ENCODE data around the gene TRAK1. TPM values are rescaled to one million over a fixed set of nuclear protein-coding genes. Genes with fewer than 3 reads are reported as not detected.

TRAK1 gene
- total RNA-seq, 2 experiments from 2014 or later = 23.7 to 25.9 TPM

DNA sequence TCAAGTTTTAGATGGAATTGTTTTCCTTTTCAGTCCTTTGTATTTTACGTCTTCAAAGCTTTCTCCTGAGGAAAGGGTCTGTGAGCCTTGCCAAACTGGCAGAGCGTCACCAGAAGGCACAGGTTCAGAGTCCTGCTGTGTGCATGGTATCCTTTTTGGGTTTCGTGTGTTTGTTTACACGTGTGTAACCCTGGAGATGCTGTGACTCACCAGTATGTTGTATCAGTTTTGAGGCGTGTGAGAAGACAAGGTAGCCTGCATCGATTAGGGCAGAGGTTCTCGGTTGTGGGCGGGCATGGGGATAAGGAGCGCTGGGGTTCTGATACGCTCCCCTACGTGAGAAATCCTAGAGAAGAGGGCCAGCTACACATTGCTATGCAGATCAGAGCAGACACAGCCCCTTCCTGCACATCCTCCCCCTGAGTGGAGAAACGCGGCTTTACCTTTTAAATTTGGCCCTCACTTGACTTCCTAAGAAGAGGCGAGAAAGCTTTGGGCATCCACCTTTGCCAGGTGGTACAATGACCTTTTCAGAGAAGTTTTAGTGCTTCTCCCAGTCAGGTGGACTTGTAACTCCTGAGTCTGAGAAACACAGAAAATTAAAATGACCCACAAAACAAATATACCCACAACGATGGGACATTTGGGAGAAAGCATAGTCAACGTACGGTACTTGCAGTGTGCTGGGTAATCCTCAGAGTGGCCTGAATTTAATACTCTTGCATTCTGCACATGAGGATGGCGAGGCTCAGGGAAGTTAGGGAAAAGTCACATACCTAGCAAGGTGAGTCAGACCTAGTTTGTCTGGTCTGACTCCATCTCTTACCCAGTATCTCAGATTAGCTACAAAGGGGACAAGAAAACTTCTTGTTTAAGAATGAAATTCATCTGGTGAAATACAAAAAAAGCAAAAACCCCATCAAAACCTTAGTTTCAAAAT lies 38.1 kb downstream of the TRAK1 start:
- Mint-ChIP-seq H3K36me3 (ENCODE audit: low read depth) (peaks cover 19% of the 10 kb centered on the region), H3K27me3 (no peaks in the 10 kb centered on the region), H3K4me1 (no peaks in the 10 kb centered on the region), H3K9me3 (no peaks in the 10 kb centered on the region), H3K4me3 (no peak overlapping the region), H3K27ac (no peak overlapping the region)
- ChIA-PET POLR2A (no interaction called here), CTCF (interaction anchor here (1.3 kb wide), 1 partner anchor 62 kb away, joined by 5 read pairs; no protein-coding TSS in a partner anchor)
- no peak for DNase-seq

DNA sequence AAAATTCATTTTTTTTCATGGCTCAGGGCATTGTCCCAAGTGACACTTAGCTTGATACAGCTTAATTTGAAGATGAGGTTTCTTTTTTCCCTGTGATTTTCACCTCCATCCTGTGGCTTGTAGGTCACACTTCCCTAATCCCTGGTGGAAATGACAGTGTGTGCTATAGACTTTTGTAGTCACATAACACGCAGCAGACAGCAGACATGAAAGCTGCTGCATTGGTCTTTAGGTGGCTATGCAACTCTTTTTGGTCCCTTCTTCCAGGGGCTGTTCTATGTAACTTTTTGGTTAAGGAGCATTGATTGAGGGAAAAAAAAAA lies 38.8 kb downstream of the TRAK1 start:
- Mint-ChIP-seq H3K9me3 (no peaks in the 10 kb centered on the region), H3K4me1 (no peaks in the 10 kb centered on the region), H3K36me3 (ENCODE audit: low read depth) (peaks cover 14% of the 10 kb centered on the region), H3K27me3 (no peaks in the 10 kb centered on the region), H3K27ac (no peak overlapping the region), H3K4me3 (no peak overlapping the region)
- no peak for DNase-seq
- CTCF ChIA-PET = interaction anchor here (1.3 kb wide), 1 partner anchor 61 kb away, joined by 5 read pairs; no protein-coding TSS in a partner anchor
- POLR2A ChIA-PET = no interaction called here

DNA sequence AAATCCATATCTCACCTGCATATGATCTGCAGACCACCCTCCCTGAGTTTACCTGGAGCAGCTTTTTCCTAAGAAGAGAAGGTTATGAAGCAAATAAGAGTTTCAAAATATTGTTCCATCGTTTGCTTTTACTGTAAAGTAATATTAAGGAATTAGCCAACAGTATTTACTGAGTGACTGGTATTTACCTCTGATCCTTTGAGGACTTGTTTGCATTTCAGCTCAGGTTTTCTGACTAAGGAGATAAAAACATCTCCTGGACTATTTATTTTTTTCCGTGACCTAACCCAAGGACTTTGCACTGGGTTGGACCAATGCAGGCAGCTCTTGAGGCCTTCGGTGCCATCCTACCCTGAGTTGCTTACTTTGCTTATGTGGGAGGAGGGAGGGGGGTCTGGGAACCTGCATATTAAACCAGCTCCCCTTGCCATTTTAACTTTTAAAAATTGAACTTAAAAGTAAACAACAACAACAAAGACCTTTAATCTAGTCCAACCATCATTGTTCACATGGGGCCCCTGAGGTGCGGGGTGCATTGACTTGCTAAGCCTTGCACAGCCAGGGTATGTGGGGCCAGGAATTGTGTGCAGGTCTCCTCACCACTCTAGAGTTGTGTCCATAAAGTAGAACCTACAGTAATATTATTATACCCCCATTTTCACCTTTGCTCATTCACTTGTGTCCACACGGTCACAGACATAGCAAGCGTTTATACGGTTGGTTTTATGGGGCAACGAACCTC lies 39.3 kb downstream of the TRAK1 start:
- DNase-seq = no peak
- Mint-ChIP-seq H3K27me3 (no peaks in the 10 kb centered on the region), H3K4me1 (no peaks in the 10 kb centered on the region), H3K4me3 (no peak overlapping the region), H3K9me3 (no peaks in the 10 kb centered on the region), H3K36me3 (ENCODE audit: low read depth) (peaks cover 9% of the 10 kb centered on the region), H3K27ac (no peak overlapping the region)
- ChIA-PET POLR2A (no interaction called here), CTCF (interaction anchor here (0.6 to 1.3 kb wide), 2 partner anchors 31 to 60 kb away, joined by 3 to 5 read pairs; no protein-coding TSS in a partner anchor)

DNA sequence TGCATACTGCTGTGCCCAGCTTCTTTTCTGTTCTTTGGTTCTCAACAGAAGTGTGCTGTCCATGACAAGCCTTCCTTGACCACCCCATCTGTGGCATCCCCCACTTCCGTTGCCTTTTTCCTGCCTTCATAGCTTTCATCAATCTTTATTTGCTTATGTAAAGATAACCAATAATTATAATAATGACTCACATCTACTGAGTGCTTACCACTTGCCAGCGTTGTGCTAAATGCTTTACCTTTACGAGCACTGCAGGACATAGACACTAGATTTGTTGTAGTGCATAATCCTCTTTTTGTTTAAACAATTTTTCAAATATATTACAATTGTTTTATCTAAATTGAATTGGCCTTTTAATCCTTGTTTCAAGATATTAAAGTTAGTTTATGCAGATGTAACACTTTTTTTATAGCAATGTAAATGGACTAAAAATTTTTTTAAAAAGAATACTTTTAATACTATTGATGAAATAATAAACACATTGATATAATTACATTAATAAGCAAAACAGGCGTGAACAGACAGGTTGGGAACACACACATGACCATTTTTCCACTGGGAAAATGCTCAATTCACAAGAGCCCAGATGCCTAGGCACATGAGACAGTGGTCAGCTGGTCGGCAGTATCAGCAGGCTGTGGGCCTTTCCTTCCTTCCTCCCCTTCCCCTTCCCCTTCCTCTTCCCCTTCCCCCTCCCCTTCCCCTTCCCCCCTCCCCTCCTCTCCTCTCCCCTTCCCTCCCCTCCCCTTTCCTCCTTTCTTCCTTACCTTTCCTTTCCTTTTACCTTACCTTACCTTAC lies 42.5 kb downstream of the TRAK1 start:
- Mint-ChIP-seq H3K4me3 (no peak overlapping the region), H3K36me3 (ENCODE audit: low read depth) (no peaks in the 10 kb centered on the region), H3K27ac (no peak overlapping the region), H3K4me1 (no peaks in the 10 kb centered on the region), H3K9me3 (no peaks in the 10 kb centered on the region), H3K27me3 (no peaks in the 10 kb centered on the region)
- CTCF ChIA-PET = interaction anchor here (0.6 to 0.8 kb wide), 2 partner anchors 29 to 58 kb away, joined by 3 to 4 read pairs; no protein-coding TSS in a partner anchor
- no peak for DNase-seq
- POLR2A ChIA-PET = no interaction called here

DNA sequence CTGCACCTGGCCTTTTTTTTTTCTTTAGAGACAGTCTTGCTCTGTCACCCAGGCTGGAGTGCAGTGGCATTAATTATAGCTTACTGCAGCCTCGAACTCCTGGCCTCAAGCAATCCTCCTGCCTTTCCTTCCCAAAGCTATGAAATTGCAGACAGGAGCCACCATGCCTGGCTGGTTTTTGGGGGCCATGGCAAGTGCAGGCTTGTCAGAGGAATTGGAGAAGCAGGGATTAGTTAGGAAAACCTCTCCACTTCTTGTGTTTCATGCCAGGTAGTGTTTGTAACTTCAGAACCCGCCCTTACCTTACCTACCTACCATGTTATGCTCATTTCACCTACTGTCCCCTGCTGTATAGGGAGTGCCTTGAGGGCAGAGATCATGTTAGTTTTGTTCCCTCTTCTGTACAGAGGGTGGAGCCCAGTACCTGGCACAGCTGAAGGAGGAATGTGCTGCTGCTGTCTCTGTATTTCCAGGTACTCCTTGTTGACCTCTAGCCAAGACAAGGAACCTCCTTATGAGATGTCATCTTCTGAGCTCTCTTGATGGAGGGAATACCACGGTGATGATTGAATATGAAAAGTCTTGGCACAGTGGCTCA lies 43.8 kb downstream of the TRAK1 start:
- ChIA-PET POLR2A (no interaction called here), CTCF (no interaction called here)
- no peak overlapping the region for H3K4me3 Mint-ChIP-seq
- no peak overlapping the region for H3K27ac Mint-ChIP-seq
- H3K36me3 Mint-ChIP-seq (ENCODE audit: low read depth) = no peaks in the 10 kb centered on the region
- H3K4me1 Mint-ChIP-seq = no peaks in the 10 kb centered on the region
- no peaks in the 10 kb centered on the region for H3K27me3 Mint-ChIP-seq
- no peaks in the 10 kb centered on the region for H3K9me3 Mint-ChIP-seq
- no peak for DNase-seq

DNA sequence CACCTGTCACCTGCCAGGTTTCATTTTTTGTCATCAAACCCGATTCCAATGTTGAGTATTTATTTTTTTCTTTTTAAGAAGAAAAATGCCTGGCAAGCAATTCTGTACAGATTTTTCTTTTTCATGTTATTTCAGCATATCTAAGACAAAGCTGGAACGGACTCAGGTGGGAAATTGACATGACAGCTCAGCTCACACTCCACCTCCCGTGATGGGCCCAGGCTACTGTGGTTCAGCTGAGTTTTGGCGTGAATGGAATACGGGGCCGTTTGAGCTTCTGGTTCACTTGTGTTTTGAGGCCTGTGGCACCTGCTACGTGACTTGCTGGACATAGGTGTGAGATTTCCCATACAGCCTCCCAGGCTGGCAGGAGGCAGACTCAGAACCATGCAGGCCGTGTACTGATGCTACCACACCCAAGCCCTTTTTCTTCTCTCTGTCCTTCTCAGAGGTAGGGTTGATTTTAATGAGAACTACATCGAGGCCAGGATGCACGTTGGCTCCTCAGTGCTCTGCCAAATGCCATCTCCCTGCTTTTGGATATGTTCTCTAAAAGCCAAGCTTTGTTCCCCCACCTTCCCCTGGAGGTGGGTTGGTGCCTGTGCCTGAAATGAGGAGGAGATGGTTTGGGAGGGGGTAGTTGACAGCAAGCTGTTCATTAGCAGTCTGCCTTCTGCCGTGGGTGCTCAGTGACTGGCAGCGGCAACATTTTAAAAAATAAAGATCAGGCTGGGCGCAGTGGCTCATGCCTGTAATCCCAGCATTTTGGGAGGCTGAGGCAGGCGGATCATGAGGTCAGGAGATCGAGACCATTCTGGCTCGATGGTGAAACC lies 48.7 kb downstream of the TRAK1 start:
- CTCF ChIA-PET = interaction anchor here (0.8 kb wide), 1 partner anchor 26 kb away, joined by 3 read pairs; no protein-coding TSS in a partner anchor
- H3K36me3 Mint-ChIP-seq (ENCODE audit: low read depth) = no peaks in the 10 kb centered on the region
- H3K4me3 Mint-ChIP-seq = no peak overlapping the region
- POLR2A ChIA-PET = no interaction called here
- DNase-seq = no peak
- no peak overlapping the region for H3K27ac Mint-ChIP-seq
- H3K4me1 Mint-ChIP-seq = no peaks in the 10 kb centered on the region
- no peaks in the 10 kb centered on the region for H3K9me3 Mint-ChIP-seq
- no peaks in the 10 kb centered on the region for H3K27me3 Mint-ChIP-seq

DNA sequence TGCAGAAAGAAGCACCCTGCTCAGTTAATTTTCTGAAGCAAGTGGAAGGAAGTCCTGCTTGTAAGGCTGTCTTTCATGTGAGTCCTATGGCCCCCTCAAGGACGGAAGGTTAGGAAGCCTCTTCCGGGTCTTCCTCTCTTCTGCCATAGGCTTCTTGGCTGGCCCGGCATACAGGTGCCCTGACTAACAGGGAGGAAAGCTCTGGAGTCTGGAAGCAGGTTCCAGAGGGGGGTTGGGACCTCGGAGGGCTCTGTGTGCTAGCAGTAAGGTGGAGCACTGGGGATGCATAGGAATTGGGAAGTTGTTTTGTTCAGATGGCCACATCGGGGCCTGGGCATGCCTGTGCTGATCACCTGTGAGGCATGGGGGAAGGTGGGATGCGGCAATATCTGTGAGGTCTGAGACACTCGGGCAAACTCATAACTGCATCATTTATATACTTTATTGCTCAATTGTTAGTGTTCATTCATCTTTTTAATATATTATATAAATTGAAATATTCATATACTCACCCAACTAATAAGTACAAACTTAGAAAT lies 49.6 kb downstream of the TRAK1 start:
- H3K36me3 Mint-ChIP-seq (ENCODE audit: low read depth) = no peaks in the 10 kb centered on the region
- H3K27ac Mint-ChIP-seq = no peak overlapping the region
- POLR2A ChIA-PET = no interaction called here
- H3K27me3 Mint-ChIP-seq = no peaks in the 10 kb centered on the region
- no peaks in the 10 kb centered on the region for H3K9me3 Mint-ChIP-seq
- DNase-seq = no peak
- no peaks in the 10 kb centered on the region for H3K4me1 Mint-ChIP-seq
- H3K4me3 Mint-ChIP-seq = no peak overlapping the region
- CTCF ChIA-PET = no interaction called here

DNA sequence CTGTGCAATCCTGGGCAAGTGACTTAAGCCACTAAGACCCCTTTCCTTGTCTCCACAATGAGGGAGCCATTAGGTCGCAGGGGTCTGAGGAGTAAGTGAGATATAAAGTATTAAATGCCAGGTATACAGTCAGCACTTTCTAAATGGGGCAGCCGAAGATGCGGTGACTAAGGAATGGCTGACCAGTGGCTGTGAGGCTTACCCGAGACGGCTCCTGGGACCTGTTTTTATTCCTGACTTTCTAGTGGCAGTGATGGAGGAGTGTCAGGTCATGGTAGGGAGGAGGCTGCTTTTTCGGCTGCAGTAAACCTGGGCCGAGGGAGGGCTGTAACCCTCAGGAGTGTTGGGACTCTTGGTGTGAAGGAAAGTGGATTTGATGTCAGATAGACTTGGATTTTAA lies 52.3 kb downstream of the TRAK1 start:
- no peak for DNase-seq
- ChIA-PET POLR2A (no interaction called here), CTCF (interaction anchor here (0.9 to 1.6 kb wide), 2 partner anchors 24 to 48 kb away, joined by 4 read pairs; no protein-coding TSS in a partner anchor)
- Mint-ChIP-seq H3K9me3 (no peaks in the 10 kb centered on the region), H3K27me3 (no peaks in the 10 kb centered on the region), H3K27ac (no peak overlapping the region), H3K36me3 (ENCODE audit: low read depth) (no peaks in the 10 kb centered on the region), H3K4me1 (peaks cover 4% of the 10 kb centered on the region), H3K4me3 (no peak overlapping the region)

DNA sequence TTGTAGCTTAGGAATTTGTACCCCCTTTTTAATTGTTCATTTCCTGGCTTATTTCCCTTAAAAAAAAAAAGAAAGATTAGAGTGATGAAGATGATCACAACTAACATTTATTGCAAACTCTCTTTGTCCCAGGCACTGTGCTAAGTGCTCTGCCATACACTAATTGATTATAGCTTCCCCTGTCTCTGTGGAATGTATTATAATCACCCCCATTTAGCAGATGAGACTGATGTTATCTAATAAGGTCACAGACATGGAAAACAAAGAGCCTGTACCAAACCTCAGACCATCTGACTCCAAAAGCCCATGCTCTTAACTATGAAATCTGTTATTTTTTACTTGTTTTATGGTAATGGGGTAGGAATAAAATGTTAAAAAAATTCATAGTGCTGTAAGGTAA lies 53.1 kb downstream of the TRAK1 start:
- H3K27ac Mint-ChIP-seq = no peak overlapping the region
- ChIA-PET POLR2A (interaction anchor here (0.8 kb wide), 1 partner anchor 11 kb away, joined by 3 read pairs; no protein-coding TSS in a partner anchor), CTCF (interaction anchor here (0.6 to 1.6 kb wide), 3 partner anchors 25 to 518 kb away, joined by 3 to 4 read pairs (median 4); no protein-coding TSS in a partner anchor)
- H3K4me3 Mint-ChIP-seq = no peak overlapping the region
- H3K27me3 Mint-ChIP-seq = no peaks in the 10 kb centered on the region
- H3K36me3 Mint-ChIP-seq (ENCODE audit: low read depth) = no peaks in the 10 kb centered on the region
- peaks cover 11% of the 10 kb centered on the region for H3K4me1 Mint-ChIP-seq
- DNase-seq = no peak
- no peaks in the 10 kb centered on the region for H3K9me3 Mint-ChIP-seq

DNA sequence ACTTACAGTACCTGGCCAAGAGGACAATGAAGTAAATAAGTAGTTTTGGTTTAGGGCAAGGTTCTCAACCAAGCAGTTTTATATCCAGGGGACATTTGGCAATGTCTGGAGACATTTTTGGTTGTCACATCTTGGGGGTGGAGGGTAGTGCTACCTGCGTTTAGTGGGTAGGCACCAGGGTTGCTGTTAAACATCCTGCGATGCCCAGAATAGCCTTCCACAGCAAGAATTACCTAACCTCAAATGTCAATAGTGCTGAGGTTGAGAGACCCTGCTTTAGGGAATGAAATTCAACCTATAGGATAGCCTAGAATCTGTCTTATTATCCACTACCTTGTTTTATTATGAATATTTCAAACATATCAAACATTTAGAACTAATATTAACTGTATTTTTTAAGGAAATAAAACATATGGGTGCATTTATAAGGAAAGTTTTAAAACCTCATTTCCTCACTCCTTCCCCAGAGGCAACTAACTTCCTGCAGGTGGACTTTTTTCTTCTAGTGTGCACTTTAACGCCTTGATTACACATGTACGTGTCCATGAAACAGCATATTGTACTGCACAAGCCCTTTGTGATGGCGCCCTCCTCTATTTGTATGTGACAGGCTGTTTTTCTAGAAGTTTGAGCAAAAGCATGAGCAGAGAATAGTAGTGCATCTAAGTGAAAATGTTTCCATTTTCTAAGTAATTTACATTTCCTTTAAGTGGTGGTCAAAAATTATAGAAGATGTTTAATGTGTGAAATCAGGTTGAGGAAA lies 57.1 kb downstream of the TRAK1 start:
- ChIA-PET CTCF (no interaction called here), POLR2A (no interaction called here)
- no peak overlapping the region for H3K27ac Mint-ChIP-seq
- DNase-seq = no peak
- H3K4me3 Mint-ChIP-seq = no peak overlapping the region
- H3K9me3 Mint-ChIP-seq = no peaks in the 10 kb centered on the region
- peaks cover 18% of the 10 kb centered on the region for H3K4me1 Mint-ChIP-seq
- no peaks in the 10 kb centered on the region for H3K36me3 Mint-ChIP-seq (ENCODE audit: low read depth)
- no peaks in the 10 kb centered on the region for H3K27me3 Mint-ChIP-seq

DNA sequence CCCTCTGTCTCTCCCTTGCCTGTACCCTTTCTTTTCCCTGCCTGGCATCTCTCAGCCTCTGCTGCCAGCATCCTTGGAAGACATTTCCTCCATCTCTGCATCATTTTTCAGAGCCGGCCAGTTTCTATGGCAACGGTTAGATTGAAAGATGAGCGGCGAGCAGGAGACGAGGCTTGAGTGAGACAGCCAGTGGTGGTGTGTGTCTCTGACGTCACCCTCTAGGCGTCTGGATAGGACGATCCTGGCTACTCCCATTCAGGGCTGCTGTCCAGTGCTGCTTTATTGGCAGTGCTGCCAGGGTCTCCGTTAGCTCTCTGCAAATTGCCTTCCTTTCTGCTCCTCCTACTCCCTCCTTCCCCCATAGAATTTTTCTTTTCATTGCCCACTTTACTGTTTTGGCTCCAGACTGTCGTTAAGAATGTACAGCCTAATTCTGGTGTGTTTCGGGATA lies 57.9 kb downstream of the TRAK1 start:
- ChIA-PET CTCF (no interaction called here), POLR2A (no interaction called here)
- peaks cover 18% of the 10 kb centered on the region for H3K4me1 Mint-ChIP-seq
- no peak for DNase-seq
- no peak overlapping the region for H3K4me3 Mint-ChIP-seq
- H3K27me3 Mint-ChIP-seq = no peaks in the 10 kb centered on the region
- no peaks in the 10 kb centered on the region for H3K9me3 Mint-ChIP-seq
- H3K36me3 Mint-ChIP-seq (ENCODE audit: low read depth) = no peaks in the 10 kb centered on the region
- no peak overlapping the region for H3K27ac Mint-ChIP-seq
